Calu3 (cell line): ENCODE results near the gene EGFLAM. TPM values are rescaled to one million over a fixed set of nuclear protein-coding genes. Genes with fewer than 3 reads are reported as not detected.

ENCODE experiments used
- BruUV-seq: library from RNA; stranded (reverse); fragments of 400-500 nt; replicated peaks from 2 replicates; lab custom pipeline; 2021; lab: Mats Ljungman, UMichigan
- CTCF ChIA-PET: fragments of 300-600 bp; sonication (Branson Sonifier 250); formaldehyde crosslinking; loops from one replicate; lab custom pipeline; 2022; ENCODE audit warnings: antibody characterized with exemption; lab: Charles Lee
- DNase-seq: peaks from one replicate; pipeline ENCODE4 v3.0.0; 2022
- H3K27ac Mint-ChIP-seq: one replicate; pipeline ENCODE4 v1.8.0; 2022; ENCODE audit warnings: mixed read lengths; ENCODE audit not compliant: unreplicated experiment
- H3K27me3 Mint-ChIP-seq: one replicate; pipeline ENCODE4 v1.8.0; 2022; ENCODE audit warnings: mixed read lengths; ENCODE audit not compliant: unreplicated experiment
- H3K36me3 Mint-ChIP-seq: one replicate; pipeline ENCODE4 v1.8.0; 2022; ENCODE audit warnings: mild to moderate bottlenecking, moderate library complexity, mixed read lengths; ENCODE audit not compliant: insufficient read depth, unreplicated experiment
- H3K4me1 Mint-ChIP-seq: one replicate; pipeline ENCODE4 v1.8.0; 2022; ENCODE audit warnings: mild to moderate bottlenecking, low read depth, mixed read lengths; ENCODE audit not compliant: unreplicated experiment
- H3K4me3 Mint-ChIP-seq: one replicate; pipeline ENCODE4 v1.8.0; 2022; ENCODE audit warnings: mild to moderate bottlenecking, low read depth, moderate library complexity, mixed read lengths; ENCODE audit not compliant: unreplicated experiment
- H3K9me3 Mint-ChIP-seq: one replicate; pipeline ENCODE4 v1.8.0; 2022; ENCODE audit warnings: low read depth, mixed read lengths; ENCODE audit not compliant: unreplicated experiment
- CTCF ChIP-seq: fragments of 200-600 bp; IDR thresholded peaks from one replicate; pipeline ENCODE4 v1.8.0; 2022; ENCODE audit warnings: antibody characterized with exemption; ENCODE audit not compliant: unreplicated experiment
- intact Hi-C: fragments of 100-400 bp; cut with micrococcal nuclease; formaldehyde crosslinking; loops from one replicate; pipeline ENCODE4 v1.10.0; 2022; ENCODE audit not compliant: unreplicated experiment
- total RNA-seq: library from RNA; stranded (reverse); gene quantifications from 2 replicates; pipeline ENCODE4 v1.2.3, GENCODE V29; 2022

The EGFLAM gene
- total RNA-seq, 1 experiment from 2014 or later: not detected

DNA sequence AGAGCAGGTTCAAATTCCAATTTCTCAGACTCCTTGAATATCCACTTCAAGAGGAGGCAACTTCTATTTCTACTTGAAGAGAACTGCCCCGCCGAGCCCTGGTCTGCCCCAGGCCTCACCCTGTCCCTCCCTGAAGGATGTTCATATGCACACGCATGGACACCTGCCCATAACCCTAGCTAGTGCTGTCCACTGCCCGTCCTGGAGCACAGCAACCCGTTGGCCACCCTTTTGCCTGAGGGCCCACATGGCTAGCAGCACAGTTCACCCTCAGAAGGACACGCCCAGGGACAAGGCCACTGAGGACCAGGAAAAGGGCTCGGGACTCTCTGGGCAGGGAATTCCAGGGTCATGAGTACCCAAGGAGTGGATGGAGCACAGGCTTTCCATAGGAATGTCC is 63.6 kb downstream of the EGFLAM start:
- H3K9me3 Mint-ChIP-seq: no peaks in the 10 kb centered on the region
- H3K36me3 Mint-ChIP-seq: no peaks in the 10 kb centered on the region
- no TSS peak for BruUV-seq
- intact Hi-C loops: no loop called here
- H3K27ac Mint-ChIP-seq: no peak overlapping the region
- peaks cover 74% of the 10 kb centered on the region for H3K27me3 Mint-ChIP-seq
- TF ChIP-seq CTCF: no peak
- no peak for DNase-seq
- no peaks in the 10 kb centered on the region for H3K4me1 Mint-ChIP-seq
- H3K4me3 Mint-ChIP-seq: no peak overlapping the region
- CTCF ChIA-PET: no interaction called here

DNA sequence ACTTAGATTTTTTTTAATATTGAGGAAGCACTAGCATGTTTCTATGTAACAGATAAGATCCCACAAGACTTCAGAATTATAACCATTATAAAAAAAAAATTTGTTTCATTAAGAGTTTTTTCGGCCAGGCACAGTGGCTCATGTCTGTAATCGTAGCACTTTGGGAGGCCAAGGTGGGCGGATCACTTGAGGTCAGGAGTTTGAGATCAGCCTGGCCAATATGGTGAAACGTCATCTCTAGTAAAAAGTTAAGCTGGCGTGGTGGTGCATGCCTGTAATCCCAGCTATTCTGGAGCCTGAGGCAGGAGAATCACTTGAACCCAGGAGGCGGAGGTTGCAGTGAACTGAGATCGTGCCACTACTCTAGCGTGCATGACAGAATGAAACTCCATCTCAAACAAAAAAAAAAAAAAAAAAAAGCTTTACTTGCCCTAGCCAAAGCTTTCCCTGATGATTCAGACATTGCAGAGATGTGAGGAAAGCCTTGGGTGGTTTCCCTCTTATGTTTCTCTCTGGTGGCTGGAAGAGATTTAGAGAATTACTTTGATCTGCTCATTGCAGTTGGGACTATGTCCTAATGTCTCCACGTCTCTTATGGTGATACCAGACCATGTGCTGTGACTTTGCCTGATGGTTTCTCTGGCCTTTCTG is 65.4 kb downstream of the EGFLAM start:
- Mint-ChIP-seq H3K4me1 (no peaks in the 10 kb centered on the region), H3K36me3 (no peaks in the 10 kb centered on the region), H3K4me3 (no peak overlapping the region), H3K9me3 (no peaks in the 10 kb centered on the region), H3K27me3 (peaks cover 57% of the 10 kb centered on the region), H3K27ac (no peak overlapping the region)
- BruUV-seq: no TSS peak
- intact Hi-C loops: no loop called here
- CTCF ChIA-PET: interaction anchor here (0.6 kb wide), 4 partner anchors 16 to 1125 kb away, joined by 3 to 6 read pairs (median 4); no protein-coding TSS in a partner anchor
- no peak for TF ChIP-seq CTCF
- DNase-seq: no peak

GRCh38 chr5:38329132-38329715 is 70.9 kb downstream of the EGFLAM start:
- H3K4me3 Mint-ChIP-seq: no peak overlapping the region
- H3K36me3 Mint-ChIP-seq: no peaks in the 10 kb centered on the region
- intact Hi-C loops: no loop called here
- DNase-seq: peak; percentile 11
- no peaks in the 10 kb centered on the region for H3K4me1 Mint-ChIP-seq
- peaks cover 29% of the 10 kb centered on the region for H3K27me3 Mint-ChIP-seq
- TF ChIP-seq CTCF: no peak
- CTCF ChIA-PET: no interaction called here
- H3K9me3 Mint-ChIP-seq: no peaks in the 10 kb centered on the region
- BruUV-seq: no TSS peak
- H3K27ac Mint-ChIP-seq: no peak overlapping the region

DNA sequence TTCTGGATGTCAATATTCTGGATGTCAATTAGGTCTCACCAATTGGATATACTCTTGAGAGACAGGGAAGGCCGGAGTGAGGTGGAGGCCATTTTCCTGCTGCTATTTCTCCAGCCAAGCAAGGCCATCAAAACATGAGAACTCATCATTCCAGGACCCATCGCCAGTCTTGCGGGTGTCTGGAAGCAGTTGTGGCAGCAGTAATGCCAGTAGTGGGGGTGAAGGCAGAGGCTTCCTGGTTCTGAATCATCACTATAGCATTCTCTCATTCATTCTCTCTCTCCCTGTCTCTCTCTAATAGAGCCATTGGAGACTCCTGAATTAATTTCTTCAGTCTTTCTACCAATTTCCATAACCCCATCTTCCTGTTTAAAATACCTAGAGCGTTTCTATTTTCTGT is 71.8 kb downstream of the EGFLAM start:
- BruUV-seq: no TSS peak
- Mint-ChIP-seq H3K27ac (no peak overlapping the region), H3K4me1 (no peaks in the 10 kb centered on the region), H3K9me3 (no peaks in the 10 kb centered on the region), H3K36me3 (no peaks in the 10 kb centered on the region), H3K4me3 (no peak overlapping the region), H3K27me3 (peaks cover 21% of the 10 kb centered on the region)
- DNase-seq: no peak
- intact Hi-C loops: no loop called here
- no peak for TF ChIP-seq CTCF
- CTCF ChIA-PET: no interaction called here
